ENCODE data around the gene TPSD1.

TPSD1 gene

DNA sequence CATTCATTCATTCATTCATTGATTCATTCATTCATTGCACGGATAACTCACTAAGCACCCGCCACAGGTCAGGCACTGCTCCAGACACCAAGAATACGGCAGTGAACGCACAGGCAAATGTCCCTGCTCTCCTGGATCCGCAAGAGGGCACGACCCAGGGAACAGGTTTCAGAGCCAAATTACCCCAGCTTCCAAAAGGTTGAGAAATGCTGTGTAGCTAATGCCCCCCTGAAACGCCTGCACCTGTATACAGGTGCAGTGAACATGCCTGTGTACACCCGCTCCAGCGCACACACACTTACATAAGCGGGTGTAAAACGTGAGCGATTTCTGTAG lies 44.0 kb downstream of the TPSD1 start:
- no peak for DNase-seq (ENCODE audit: low spot score)

DNA sequence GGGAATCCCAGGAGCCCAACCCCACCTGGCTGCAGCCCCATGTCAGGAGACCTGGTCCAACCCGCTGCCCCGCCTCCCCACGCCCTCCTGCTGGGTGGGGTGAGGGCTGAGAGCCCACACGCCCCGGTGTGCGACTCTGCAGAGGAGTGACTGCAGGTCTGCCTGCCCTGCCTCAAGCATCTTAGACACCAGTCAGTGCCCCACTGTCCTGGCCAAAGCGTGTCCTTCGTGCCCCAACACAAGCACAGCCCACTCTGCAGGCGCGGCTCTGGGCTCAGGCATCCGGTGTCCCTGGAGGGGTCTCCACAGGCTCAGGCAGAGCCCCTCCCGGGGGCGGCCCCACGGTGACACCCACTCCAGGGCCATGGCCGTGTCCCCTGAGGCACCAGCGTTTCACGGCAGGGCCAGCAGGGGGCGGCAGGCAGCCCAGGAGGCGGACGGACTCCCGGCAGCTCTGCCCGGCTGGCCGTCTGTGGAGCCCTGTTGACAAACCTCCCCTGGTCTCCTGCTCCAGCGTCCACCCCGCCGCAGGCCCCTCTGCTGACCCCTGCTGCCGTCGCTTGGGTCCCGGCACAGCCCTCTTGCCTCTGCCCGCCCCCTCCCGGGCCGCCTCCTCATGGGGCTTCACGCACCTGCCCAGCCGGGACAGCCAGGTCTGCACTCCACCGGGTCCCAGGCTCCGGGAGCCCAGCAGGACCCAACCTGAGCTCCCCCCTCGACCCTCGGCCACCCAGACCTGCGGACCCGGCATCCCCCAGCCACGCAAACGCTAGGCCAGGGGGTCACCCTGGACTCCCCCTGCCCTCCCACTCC lies 45.0 kb downstream of the TPSD1 start:
- peak; percentile 75 for DNase-seq (ENCODE audit: low spot score)

- DNase-seq (ENCODE audit: low spot score): no peak
Measured at GRCh38 chr16:1301562-1301961, 45.7 kb downstream of the TPSD1 start.

GRCh38 chr16:1305823-1306222 lies 50.0 kb downstream of the TPSD1 start:
- DNase-seq (ENCODE audit: low spot score): no peak

GRCh38 chr16:1306334-1306733 lies 50.5 kb downstream of the TPSD1 start:
- DNase-seq (ENCODE audit: low spot score): no peak

DNA sequence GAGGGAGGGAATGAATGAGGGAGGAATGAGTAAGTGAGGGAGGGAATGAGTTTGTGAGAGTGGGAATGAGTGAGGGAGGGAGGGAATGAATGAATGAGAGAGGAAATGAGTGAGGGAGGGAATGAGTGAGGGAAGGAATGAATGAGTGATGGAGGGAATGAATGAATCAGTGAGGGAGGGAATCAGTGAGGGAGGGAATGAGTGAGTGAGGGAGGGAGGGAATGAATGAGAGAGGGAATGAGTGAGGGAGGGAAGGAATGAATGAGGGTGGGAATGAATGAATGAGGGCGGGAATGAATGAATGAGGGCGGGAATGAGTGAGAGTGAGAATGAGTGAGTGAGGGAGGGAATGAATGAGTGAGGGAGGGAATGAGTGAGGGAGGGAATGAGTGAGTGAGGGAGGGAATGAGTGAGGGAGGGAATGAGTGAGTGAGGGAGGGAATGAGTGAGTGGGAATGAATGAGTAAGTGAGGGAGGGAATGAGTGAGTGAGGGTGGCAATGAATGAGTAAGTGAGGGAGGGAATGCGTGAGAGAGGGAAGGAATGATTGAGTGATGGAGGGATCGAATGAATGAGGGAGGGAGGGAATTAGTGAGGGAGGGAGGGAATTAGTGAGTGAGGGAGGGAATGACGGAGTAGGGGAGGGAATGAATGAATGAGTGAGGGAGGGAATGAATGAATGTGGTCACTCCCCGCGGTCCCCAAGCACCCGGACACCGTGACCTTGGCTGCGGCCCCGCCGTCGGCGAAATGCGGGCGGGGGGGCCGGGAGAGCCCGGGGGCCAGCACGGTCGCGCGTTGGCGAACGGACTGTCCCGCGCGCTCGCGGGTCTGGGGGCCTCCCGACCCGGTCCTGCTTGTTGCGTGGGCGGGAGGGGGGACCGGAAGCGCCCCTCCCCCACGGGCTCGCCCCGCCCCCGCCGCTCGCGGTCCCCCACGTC lies 52.4 kb downstream of the TPSD1 start:
- no peak for DNase-seq (ENCODE audit: low spot score)
